Glomerular visceral epithelial cell (primary cell): ENCODE data around the gene BBS5.
"Not testable (repeated sequence)": the region's sequence is repeated elsewhere in the genome, so short reads cannot be mapped to it uniquely, and the experiment has no call there.

ENCODE experiments used
- DNase-seq: peaks from one replicate; pipeline ENCODE4 v3.0.0-alpha.2; 2016; ENCODE audit errors: extremely low spot score

Gene BBS5

DNA sequence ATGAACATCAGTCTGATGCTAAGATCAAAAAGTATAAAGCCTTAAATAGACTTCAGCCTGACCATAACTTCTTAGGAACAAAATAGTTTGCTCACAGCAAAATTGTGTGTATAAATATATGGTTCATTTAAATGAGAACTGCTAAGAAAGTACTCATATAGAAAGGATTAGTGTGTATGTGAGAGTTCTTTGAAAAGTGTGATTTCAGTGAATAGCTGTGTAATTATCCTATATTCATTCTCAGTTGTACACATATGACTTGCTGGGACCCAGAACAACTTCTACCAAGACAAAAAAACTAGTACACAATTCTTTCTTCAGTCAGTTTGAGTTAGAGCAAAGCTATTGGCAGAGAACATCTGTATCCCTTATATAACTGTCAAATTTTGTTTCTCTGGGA, 7.2 kb downstream of the BBS5 start:
- no peak for DNase-seq

GRCh38 chr2:169490834-169491233, 11.5 kb downstream of the BBS5 start:
- DNase-seq, result no peak

DNA sequence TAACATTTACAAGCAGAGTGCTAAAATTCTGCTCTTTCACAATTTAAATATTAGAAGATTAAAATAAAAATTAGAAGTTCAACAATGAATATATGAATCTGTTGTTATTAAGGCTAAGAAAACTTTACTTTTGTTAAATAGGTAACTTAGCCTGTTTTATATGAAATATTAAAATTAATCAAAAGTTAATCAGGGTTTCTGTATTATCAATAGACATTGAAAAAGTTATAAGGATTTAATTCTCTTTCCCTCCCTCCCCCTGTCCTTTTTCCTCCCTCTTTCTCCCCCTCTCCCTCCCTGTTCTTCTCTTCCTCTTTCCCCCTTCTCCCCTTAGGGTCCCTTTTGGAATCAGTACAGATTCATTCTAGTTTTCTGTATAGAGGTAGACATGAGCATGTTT, 12.1 kb downstream of the BBS5 start:
- DNase-seq, result no peak

DNA sequence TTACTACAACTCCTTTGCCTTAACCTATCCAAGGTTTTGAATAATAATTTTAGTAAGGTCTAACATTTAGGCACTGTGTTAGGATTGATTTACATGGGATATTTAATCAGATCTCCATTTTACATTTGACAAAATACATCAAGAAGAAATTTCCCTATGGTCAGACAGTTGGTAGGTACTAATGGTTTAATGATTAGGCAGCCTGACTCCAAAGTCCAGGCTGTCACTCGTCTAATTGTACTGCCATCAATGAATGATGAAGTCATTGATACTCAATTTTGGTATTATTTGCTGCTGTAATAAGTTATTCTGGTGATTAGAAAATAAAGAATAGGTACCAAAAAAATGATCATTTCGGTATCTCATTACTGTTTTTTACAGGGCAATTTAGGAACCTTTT, 14.1 kb downstream of the BBS5 start:
- DNase-seq, result no peak

DNA sequence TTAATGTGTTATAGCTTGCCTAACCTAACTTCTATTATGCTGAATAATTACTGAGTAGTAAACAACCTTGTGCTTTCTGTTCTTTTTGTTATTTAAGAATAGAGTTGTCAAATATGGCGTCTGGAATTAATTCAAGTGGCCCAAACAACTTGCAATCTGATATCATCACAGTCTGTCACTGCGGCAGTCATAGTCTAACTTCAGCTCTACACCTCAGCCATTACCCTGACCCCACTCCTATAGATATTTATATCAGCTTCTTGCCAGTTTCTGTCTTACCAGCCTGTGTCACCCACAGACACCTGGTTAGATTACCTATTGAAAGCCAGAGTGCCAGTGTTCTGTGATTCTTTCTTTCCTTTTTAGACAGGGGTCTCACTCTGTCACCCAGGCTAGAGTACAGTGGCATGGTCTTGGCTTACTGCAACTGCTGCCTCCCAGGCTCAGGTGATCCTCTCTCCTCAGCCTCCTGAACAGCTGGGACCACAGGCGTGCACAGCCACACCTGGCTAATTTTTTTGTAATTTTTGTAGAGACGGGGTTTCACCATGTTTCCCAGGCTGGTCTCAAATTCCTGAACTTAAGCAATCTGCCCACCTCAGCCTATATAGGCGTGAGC, 16.1 kb downstream of the BBS5 start:
- no peak for DNase-seq

DNA sequence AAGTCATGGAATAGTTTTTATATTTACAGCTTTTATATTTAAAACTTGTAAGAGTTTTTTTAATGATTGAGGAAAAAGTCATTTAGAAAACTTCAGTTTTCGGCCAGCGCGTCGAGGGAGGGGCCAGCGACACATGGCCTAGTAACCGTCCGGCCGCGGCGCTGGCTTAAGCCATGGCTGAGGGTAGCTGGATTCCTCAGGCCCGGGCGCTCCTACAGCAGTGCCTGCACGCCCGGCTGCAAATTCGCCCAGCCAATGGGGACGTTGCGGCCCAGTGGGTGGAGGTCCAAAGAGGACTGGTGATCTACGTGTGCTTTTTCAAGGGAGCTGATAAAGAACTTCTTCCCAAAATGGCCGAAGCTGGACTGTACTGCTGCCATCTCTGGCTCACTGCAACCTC, 25.4 kb downstream of the BBS5 start:
- DNase-seq, result no peak

- no peak for DNase-seq
Measured at GRCh38 chr2:169507698-169508097, 28.4 kb downstream of the BBS5 start.

- DNase-seq, result no peak
Measured at GRCh38 chr2:169509298-169509885, 30.1 kb downstream of the BBS5 start, which contains the start of gene KLHL41. KLHL41 (plus strand) TSS chr2:169509702; CDS start chr2:169509779, 77 bp downstream.

- no peak for DNase-seq
Measured at GRCh38 chr2:169509955-169510354, 30.7 kb downstream of the BBS5 start.

DNA sequence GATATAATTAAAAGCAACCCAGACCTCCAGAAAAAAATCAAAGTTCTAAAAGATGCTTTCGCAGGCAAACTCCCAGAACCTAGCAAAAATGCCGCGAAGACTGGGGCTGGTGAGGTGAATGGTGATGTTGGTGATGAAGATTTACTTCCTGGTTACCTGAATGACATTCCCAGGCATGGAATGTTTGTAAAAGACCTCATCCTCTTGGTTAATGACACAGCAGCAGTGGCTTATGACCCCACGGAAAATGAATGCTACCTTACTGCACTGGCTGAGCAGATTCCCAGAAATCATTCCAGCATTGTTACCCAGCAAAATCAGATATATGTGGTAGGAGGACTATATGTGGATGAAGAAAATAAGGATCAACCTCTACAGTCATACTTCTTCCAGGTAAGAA, 31.2 kb downstream of the BBS5 start:
- no peak for DNase-seq

DNA sequence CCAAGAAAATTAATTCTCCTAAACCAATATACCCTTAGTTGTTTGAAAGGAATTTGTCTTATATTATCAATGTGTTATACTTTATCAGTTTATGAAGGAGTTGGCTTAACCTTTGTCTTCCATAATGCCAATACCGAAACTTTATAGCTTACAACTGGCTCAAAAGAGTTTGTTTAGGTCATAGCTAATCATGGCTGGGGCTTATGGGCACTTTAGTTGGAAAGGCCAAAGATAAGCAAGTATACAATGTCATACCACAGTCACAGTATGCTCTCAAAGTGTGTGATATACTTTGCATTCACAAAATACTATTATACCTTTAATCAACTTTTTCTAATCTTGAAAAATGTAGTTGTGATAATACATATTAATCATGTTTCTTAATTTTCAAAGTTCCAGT, 32.5 kb downstream of the BBS5 start:
- no peak for DNase-seq

GRCh38 chr2:169512525-169512924, 33.2 kb downstream of the BBS5 start:
- DNase-seq, result no peak

DNA sequence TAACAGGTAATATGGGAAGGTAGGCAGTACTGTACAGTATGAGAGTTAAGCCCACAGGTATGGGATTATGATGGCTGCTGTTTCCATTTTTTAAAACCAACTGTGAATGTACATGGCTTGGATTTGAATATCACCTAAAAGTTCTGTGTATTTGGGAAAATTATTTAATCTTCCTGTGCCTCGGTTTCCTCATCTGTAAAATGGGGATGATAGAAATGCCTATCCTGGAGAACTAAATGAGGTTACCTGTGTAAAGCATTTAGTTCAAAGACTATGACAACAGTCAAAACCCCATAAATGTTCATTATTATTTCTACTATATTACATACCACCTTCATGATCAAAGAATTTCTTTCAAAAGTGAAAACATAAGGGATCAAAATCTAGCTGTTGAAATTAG, 33.8 kb downstream of the BBS5 start:
- no peak for DNase-seq

- no peak for DNase-seq
Measured at GRCh38 chr2:169513926-169514325, 34.6 kb downstream of the BBS5 start.

DNA sequence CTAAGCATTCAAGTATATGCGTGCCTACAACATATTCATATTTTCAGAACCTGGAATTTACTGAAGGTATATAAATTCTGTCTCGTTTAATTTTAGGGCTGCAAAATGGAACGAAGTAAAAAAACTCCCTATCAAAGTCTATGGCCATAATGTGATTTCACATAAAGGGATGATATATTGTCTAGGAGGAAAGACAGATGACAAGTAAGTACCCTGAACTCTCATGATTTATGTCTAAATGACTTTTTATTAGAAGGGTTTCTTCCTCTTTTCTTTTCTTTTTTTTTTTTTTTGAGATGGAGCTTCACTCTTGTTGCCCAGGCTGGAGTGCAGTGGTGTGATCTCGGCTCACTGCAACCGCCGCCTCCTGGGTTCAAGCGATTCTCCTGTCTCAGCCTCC, 35.5 kb downstream of the BBS5 start:
- not testable (repeated sequence) for DNase-seq

DNA sequence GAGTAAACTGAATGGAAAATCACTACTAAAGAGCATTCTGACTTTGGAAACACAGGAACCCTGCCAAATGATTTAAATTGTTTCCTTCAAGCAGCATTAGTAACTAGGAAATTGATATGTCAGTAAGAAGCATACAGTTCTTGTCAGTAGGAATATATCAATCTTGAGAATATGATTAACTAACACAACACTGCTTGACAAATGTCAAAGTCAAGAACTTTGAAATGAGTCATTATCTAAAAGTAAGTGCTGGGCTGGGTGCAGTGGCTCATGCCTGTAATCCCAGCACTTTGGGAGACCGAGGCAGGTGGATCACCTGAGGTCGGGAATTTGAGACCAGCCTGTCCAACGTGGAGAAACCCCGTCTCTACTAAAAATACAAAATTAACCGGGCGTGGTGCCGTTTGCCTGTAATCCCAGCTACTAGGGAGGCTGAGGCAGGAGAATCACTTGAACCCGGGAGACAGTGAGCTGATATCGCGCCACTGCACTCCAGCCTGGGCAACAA, 37.2 kb downstream of the BBS5 start:
- DNase-seq, result not testable (repeated sequence)

GRCh38 chr2:169520896-169521295, 41.6 kb downstream of the BBS5 start:
- DNase-seq, result no peak

DNA sequence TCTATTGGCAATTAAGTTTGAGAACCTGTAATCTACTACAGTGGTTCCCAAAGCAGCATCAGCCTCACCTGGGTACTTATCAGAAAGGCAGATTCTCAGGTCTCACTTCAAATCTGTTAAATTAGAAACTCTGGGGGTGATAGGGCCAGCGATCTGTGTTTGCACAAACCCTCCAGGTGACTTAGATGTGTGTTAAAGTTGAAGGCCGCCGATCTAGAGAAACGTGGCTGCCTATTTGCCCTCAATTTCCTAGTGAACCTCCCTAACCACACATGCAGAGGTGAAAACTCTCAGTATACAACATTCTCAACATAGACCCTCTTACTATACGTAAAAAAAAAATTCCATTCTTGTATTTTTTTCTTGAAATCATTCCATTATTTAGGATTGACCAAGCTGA, 44.4 kb downstream of the BBS5 start:
- no peak for DNase-seq

- no peak for DNase-seq
Measured at GRCh38 chr2:169525434-169525833, 46.1 kb downstream of the BBS5 start.

GRCh38 chr2:169526451-169526850, 47.2 kb downstream of the BBS5 start:
- DNase-seq, result no peak

DNA sequence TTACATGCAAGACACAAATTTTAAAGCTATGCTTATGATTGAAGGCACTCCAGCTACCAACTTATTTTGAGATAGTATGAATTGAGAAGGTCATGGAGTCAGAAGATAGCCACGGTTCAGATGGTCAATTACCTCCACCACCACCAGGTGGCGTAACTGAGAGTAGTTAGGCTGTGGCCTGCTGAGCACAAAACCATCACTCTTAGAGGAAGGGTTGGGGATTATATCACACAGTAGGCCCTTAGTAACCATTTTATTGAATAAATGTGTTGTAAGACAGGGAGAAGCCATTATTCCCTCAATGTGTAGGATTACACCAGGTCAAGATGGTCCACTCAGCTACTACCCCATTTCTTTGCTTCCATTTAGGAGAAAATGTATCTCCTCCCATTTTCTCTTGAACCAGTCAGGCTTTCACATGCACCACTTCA, 49.0 kb downstream of the BBS5 start:
- DNase-seq, result peak; percentile 66

DNA sequence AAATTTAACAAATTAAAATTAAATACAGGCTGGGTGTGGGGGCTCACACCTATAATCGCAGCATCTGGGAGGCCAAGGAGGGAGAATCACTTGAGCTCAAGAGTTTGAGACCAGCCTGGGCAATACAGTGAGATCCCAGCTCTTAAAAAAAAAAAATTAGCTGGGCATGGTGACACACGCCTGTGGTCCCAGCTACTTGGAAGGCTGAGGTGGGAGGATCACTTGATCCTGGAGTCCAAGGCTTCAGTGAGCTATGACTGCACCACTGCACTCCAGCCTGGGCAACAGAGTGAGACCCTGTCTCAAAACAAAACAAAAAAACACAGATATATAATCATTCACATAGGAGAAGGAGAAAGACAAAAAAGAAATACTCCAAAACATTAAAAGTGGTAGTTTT, 60.2 kb downstream of the BBS5 start:
- not testable (repeated sequence) for DNase-seq

DNA sequence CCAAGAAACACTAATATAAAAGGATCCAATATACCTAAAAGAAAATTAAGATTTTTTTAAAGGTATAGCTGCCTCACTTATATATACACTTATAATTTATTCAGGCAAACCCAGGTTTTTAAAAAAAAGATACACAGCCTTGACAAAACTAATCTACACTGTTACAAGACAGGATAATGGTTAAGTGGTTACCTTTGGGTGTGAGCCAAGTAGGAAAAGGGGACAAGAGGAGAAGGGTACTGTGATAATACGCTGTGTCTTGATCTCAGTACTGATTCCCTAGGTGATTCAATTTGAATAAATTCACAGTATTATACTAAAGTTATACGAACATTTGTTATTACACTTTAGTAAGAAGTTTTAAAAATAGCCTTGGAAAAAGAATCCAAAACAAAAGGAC, 60.9 kb downstream of the BBS5 start:
- DNase-seq, result no peak

DNA sequence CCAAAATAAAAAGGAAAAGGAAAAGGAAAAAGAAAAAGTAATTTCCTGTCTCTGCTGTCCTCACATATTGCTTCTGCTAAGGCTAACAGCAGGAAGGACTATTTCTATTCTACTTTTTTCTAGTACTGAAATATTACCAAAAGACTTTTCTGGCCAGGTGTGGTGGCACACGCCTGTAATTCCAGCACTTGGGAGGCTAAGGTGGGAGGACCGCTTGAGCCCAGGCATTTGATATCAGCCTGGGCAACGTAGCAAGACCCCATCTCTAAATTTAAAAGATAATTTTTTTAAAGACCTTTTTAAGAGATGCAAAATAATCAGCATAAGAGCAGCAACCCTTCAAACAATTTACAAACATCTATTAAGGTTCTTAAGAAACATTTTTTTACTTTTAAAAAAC, 63.1 kb downstream of the BBS5 start:
- DNase-seq, result no peak
